Measurements from ENCODE around the gene REEP2.
"Not testable (repeated sequence)": the region's sequence is repeated elsewhere in the genome, so short reads cannot be mapped to it uniquely, and the experiment has no call there.

Gene REEP2

DNA sequence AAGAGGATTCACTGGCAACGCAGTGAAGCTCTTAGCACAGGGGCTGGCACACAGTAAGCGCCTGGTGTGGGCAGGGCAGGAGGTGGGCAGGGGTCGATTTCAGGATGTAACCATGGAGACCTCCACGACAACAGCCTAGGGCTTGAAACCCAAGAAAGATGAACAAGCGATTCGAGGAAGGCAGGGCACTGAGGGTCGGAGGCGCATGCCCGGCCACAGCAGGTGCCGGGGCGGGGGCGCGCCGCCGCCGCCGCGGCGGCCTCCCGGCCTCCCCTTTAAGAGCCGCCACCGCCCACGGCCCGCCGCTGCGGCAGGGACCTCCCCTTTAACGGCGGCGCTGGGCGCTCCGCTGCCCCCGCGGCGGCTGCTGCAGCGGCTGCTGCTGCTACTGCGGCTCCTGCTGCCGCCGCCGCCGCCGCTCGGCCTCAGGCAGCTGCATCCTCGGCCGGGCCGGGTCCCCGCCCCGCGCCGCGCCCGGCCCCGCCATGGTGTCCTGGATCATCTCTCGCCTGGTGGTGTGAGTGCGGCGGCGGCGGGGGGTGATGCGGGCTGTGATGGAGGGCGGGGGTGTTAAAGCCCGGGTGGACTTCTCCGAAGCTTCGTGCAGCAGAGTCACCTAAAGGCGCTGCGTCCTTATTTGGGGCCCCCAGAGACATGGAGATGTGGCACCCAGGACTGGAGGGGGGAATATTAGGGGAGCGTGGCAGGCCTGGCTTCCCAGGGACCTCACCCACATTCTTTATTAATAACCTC is at the start of gene REEP2:
REEP2 (plus strand) TSS at position 334 of the 753 bp plus-strand sequence; CDS start at position 486, 152 bp downstream.
- peak; percentile 69 for DNase-seq

DNA sequence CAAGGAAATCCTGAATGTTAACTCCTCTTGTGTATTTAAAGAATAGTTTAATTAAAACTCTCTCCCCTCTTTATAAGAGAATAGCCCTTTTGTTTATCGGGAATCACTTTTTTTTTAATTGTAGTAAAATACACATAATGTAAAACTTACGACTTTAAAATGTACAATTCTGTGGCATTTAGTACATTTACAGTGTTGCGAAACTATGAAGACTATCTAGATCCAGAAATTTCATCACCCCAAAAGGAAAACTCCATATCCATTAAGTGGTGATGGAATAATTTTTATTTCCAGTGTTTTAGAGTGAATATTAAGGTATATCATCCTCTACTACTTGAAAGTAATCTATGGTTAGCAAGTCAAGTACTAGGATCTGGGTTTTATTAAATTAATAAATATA is 49.5 kb upstream of the REEP2 start:
- no peak for DNase-seq

DNA sequence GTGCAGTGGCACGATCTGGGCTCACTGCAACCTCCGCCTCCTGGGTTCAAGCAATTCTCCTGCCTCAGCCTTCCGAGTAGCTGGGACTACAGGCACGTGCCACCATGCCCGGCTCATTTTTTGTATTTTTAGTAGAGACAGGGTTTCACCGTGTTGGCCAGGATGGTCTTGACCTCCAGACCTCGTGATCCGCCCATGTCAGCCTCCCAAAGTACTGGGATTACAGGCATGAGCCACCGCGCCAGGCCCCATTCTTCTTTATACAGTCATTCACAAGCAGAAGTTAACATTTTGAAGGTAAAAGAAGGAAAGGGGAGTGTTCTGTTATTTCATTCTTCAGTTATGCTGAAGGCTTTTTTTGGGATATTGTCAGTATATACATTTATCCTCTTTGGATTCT is 48.9 kb upstream of the REEP2 start:
- not testable (repeated sequence) for DNase-seq

GRCh38 chr5:138391859-138392386 is 46.9 kb upstream of the REEP2 start:
- DNase-seq, result no peak

DNA sequence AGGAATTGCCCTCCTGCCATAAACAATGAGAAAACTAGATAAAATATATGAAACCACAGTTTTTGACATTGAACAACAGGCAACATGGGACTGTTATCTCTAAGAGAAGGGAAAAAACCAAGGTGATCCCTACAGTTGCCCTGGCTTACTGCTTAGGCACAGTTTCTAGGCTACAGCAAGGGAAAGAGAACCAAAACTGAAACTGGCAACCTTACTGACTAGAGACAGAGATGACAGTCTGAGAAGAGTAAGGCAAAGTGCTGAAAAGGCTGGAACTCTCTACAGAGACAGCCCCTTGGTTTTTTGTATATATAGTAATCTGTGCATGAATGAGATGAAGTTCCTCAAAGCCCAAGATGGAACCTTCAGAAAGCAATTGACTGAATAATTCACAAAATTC is 36.2 kb upstream of the REEP2 start:
- no peak for DNase-seq

- DNase-seq, result peak; percentile 12
Observed at GRCh38 chr5:138408023-138408422, 30.8 kb upstream of the REEP2 start.

DNA sequence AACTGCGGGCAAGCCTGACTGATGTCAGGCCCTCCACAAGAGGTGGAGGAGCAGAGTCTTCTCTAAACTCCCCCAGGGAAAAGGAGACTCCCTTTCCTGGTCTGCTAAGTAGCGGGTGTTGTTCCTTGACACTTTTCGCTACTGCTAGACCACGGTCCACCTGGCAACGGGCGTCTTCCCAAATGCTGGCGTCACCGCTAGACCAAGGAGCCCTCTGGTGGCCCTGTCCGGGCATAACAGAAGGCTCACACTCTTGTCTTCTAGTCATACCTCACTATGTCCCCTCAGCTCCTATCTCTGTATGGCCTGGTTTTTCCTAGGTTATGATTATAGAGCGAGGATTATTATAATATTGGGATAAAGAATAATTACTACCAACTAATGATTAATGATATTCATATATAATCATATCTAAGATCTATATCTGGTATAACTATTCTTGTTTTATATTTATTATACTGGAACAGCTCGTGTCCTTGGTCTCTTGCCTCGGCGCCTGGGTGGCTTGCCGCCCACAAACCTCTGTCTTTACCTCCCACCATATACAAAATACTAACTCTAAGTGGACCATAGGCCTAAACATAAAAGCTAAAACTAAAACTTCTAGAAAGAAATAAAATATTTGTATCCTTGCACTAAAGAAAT is 27.7 kb upstream of the REEP2 start:
- peak; percentile 25 for DNase-seq

DNA sequence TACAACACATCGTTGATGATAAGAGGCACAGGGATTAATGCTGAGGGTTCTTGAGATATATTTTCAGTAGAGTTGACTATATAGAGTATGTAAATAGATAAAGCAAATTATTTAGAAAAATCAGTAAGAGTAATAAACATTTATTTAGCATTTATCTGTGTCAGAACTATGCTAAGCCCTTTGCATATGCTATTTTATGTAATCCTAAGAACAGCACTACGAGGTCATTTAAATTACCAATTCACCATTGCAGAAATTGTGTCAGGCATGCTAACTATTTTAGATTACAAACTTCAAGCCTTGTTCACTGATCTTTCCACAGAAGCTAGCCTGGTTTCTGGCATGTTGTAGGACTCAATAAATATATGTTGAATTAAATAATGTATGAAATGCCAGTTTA is 20.4 kb upstream of the REEP2 start:
- no peak for DNase-seq

DNA sequence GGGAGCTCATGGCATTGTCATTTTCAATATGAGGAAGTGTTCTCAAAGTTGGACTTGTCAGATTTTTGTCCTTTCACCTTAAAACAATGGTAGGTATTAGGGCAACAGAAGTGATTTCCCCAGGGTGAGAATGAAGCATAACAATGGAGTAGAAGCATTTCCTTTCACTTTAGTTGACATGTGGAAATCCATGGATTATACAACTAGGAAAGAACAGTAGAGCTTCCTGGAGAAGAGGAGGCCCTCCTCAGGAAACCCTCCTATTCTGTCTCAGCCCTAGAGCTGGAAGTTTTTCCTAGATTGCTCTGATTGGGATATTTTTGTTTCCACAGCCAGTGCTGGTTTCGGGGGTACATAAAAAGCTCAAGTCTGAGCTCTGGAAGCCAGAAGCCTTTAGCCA is 13.8 kb upstream of the REEP2 start:
- no peak for DNase-seq

DNA sequence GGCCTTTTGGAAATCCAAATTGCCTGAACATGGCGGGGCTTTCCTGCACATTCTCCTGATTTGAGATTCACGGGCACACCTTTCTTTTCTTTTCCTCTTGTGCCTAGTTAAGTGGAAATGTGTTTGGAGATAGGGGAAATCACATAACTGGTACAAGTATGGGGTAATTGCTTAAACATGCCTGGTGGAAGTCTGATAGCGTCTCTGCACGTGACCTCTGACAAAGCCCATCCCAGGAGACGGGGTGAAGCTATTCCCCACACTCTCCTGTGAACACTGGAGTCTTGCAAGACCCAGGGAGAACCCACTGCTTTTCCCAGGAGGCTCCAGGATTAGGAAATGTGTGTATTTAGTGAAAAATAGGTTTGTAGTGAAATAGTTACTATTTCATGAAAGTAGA is 2.9 kb upstream of the REEP2 start:
- no peak for DNase-seq

DNA sequence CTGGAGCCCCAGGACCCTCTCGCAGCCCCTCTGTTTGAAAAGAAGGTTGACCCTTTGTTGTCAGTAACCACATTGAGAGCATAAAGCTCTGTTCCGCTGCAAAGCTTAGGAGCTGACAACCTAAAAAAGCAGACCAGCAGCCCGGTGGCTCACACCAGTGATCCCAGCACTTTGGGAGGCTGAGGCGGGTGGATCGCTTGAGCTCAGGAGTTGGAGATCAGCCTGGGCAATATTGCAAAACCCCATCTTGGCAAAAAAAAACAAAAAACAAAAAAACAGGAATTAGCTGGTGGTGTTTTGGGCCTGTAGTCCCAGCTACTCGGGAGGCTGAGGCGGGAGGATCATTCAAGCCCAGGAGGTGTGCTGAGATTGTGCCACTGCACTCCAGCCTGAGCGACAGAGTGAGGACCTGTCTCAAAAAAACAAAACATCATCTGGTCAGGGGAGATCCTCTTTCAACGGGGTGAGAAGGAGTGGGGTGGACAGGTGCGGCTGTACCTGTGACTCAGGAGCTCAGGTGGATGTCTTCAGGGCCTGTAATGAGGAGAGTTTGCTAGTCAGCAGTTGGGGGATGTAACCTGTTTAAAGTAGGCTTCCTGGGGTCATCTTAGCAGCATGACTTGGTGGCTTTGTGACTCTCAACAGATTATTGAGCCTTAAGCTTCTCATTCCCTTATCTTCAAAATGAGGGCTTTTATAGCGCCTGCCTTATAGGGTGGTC is 694 bp upstream of the REEP2 start:
- DNase-seq, result no peak

- DNase-seq, result no peak
Observed at GRCh38 chr5:138439477-138440158, 761 bp downstream of the REEP2 start.

DNA sequence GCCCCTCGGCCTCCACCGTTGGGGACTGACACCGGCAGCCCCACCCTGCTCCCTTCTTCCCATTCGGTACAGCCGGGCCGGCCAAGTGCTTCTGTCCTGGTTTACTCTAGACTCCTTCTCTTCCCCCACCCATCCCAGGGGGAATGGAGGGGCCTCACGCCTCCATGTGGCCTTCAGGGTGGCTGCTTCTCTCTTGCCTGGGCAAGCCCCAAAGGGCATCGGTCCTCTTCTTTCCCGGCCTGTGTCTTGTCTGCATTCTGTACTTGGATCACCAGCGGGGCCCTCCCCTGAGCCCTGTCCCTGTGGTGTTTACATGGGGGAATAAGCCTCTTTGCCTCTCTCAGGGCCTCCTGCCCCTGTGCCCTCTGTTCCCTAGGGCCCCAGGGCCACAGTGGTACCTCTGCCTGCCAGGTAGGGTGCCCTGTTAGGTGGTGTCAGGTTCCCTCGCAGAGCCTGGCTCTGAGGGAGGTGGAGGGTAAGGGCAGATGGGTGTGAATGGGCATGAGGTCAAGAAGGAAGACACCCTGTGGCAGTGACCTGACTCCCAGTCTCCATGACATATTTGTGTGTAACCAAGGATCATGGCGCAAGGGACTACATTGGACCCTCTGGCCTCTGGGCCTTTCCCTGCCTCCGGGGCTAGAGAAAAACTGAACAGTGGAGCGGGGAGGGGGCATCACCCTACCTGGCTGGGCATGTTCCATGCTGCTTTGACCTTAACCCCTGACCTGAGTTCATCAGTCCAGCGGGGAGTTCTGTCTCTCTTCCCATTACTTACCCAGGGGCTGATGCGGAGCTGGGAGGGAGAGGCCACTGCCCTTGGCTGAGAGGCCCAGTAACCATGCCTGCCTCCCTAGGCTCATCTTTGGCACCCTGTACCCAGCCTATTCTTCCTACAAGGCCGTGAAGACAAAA is 1.6 kb downstream of the REEP2 start:
- no peak for DNase-seq

DNA sequence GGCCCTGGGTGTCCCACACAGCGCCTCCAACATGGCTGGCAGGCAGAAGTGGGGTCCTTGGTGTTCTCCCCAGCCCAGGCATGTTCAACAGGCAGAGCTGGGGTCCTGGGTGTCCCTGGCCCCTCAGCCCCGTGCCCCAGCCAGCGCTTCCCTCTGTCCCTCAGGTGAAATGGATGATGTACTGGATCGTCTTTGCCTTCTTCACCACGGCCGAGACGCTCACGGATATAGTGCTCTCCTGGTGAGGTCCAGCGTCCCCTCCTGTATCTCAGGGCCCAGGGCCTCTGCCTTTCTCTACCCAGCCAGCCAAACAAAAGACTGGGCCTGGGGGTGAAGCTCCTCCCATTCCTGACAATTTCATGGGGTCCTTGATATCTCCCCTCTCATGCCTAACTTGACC is 2.4 kb downstream of the REEP2 start:
- no peak for DNase-seq

GRCh38 chr5:138444078-138444773 is 5.4 kb downstream of the REEP2 start:
- DNase-seq, result no peak

DNA sequence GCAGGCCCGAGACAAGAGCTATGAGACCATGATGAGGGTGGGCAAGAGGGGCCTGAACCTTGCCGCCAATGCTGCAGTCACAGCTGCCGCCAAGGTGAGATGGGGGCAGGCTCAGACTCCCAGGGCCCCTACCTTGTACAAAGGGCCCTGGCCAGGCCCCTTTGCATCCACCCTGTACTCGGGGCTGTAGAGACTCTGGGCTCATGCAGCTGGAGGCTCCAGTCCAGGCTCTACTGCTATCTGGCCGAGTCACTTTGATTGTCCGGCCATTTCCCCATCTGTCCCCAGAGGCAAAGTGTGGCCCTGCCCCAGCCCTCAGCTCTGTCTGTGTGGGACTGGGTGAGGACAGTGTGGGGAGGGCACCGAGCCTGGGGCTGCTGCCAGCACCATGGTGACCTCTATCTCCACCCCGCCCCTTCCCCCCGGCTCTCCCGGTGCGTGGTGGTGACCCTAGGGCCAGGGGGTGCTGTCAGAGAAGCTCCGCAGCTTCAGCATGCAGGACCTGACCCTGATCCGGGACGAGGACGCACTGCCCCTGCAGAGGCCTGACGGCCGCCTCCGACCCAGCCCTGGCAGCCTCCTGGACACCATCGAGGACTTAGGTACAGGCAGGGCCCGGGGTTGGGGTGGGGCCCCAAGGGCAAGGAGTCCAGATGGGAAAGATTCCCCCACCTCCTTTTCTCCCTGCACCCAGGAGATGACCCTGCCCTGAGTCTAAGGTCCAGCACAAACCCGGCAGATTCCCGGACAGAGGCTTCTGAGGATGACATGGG is 6.1 kb downstream of the REEP2 start:
- DNase-seq, result no peak

- DNase-seq, result no peak
Observed at GRCh38 chr5:138445547-138446271, 6.9 kb downstream of the REEP2 start.

DNA sequence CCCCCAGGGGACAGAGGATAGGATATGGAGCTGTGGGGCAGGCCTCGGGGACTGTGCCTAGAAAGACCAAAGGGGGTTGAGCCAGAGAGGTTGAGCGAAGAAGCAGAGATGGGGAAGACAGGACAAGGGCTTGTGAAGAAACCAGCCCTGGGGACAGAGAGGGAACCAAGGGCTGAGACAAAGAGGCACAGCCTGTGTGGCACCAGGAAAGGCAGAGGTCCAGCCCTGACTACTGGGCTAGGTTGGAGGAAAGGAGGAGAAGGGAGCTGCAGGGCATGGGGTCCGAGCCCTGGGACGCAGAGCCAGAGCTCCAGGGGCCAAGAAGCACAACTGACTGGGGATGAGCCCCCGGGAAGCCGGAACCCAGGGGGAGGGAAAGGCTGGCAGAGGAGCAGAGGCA is 9.2 kb downstream of the REEP2 start:
- no peak for DNase-seq

DNA sequence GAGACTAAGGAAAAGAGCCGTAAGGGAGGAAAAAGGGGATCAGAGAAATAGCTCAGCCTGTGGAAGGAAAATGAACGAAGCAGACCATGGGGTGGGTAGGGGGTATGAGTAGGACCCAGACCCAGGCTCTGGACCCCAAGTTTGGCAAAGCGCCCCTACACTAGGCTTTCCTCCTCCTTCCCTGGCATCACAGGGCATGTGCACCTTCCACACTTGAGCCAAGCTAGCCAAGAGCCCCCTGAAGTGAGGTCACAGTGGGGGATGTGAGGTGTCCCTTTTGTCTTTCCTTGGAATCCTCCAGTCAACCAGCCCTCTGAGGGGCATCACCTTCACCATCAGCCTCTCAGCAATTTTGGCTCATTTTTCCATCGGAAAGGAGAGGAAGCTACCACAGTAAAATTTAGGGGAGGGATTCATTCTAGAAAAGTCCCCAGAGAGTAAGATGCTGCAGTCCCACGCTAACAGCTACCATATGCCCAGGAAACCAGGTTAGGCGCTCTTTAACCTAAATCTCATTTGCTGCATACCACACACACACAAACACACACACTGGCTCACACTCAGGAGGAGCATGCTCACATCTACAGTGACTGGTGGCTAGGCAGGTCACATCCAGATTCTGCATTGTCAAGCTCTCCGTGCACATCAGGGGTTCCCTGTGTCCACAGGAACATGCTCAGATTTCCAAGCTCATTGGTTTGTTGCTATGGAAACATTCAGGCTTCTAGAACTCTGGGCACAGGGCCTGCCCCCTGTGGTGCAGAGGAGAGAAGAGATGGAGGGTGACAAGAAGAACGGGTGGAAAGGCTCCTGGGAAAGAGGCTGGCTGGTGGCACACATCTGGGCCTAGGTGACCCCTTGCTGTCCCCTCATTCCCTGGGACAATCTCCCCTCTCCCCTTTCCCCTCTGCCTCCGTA is 9.9 kb downstream of the REEP2 start:
- DNase-seq, result no peak

All from stimulated activated CD4-positive, alpha-beta T cell treated with anti-CD3 and anti-CD28 coated beads, Interleukin-4, amount 100 ng/mL, for 24 hours (primary cell).